Neural progenitor cell (in vitro differentiated cells): ENCODE measurements around the gene FSTL4. TPM values are rescaled to one million over a fixed set of nuclear protein-coding genes. Genes with fewer than 3 reads are reported as not detected.
A peak's percentile ranks its signal among the peaks of the same experiment; 100 is the strongest.

Experiments used
- DNase-seq: peaks from one replicate; pipeline ENCODE4 v3.0.0-alpha.2; 2016; ENCODE audit warnings: low spot score
- H2AFZ ChIP-seq: fragments of 200-600 bp; sonication (generic); replicated peaks from 2 replicates; pipeline ENCODE4 v1.6.1; 2016; ENCODE audit warnings: antibody characterized with exemption
- H3F3A ChIP-seq: fragments of 200-600 bp; sonication (generic); 2 replicates; pipeline ENCODE4 v1.6.1; 2016; ENCODE audit warnings: antibody characterized with exemption, low read depth
- H3K27ac ChIP-seq: fragments of 200-600 bp; sonication (generic); 2 replicates; pipeline ENCODE4 v1.5.1; 2016; ENCODE audit warnings: mild to moderate bottlenecking
- H3K27me3 ChIP-seq: fragments of 200-600 bp; sonication (generic); 2 replicates; pipeline ENCODE4 v1.6.1; 2016; ENCODE audit warnings: mild to moderate bottlenecking, moderate library complexity
- H3K36me3 ChIP-seq: fragments of 200-600 bp; sonication (generic); 2 replicates; pipeline ENCODE4 v1.5.1; 2016
- H3K4me1 ChIP-seq: fragments of 200-600 bp; sonication (generic); 2 replicates; pipeline ENCODE4 v1.6.1; 2016; ENCODE audit warnings: mixed run types
- H3K4me2 ChIP-seq: fragments of 200-600 bp; sonication (generic); 2 replicates; pipeline ENCODE4 v1.6.1; 2016
- H3K4me3 ChIP-seq: fragments of 200-600 bp; sonication (generic); 2 replicates; pipeline ENCODE4 v1.5.1; 2016
- H3K79me2 ChIP-seq: fragments of 200-600 bp; sonication (generic); 2 replicates; pipeline ENCODE4 v1.6.1; 2016; ENCODE audit warnings: low read depth
- H3K9ac ChIP-seq: fragments of 200-600 bp; sonication (generic); 2 replicates; pipeline ENCODE4 v1.6.1; 2016
- H3K9me3 ChIP-seq: fragments of 200-600 bp; sonication (generic); 2 replicates; pipeline ENCODE4 v1.5.1; 2016; ENCODE audit warnings: low read depth
- H4K20me1 ChIP-seq: fragments of 200-600 bp; sonication (generic); 2 replicates; pipeline ENCODE4 v1.6.1; 2016; ENCODE audit warnings: low read depth
- H3K27ac Mint-ChIP-seq: 3 replicates; pipeline ENCODE4 v1.8.0; 2021; ENCODE audit warnings: mixed read lengths
- H3K27me3 Mint-ChIP-seq: 2 replicates; pipeline ENCODE4 v1.8.0; 2022; ENCODE audit warnings: low read depth, mild to moderate bottlenecking, inconsistent platforms, moderate library complexity, mixed read lengths; ENCODE audit not compliant: insufficient read depth
- H3K36me3 Mint-ChIP-seq: 3 replicates; pipeline ENCODE4 v1.8.0; 2021; ENCODE audit warnings: mixed read lengths
- H3K4me1 Mint-ChIP-seq: 3 replicates; pipeline ENCODE4 v1.8.0; 2021; ENCODE audit warnings: mixed read lengths
- H3K4me3 Mint-ChIP-seq: 3 replicates; pipeline ENCODE4 v1.8.0; 2021; ENCODE audit warnings: mild to moderate bottlenecking, moderate library complexity, mixed read lengths
- H3K9me3 Mint-ChIP-seq: 3 replicates; pipeline ENCODE4 v1.8.0; 2020; ENCODE audit warnings: mixed read lengths
- EZH2 ChIP-seq: fragments of 200-600 bp; sonication (generic); IDR thresholded peaks from 2 replicates; pipeline ENCODE4 v1.6.1; 2017; ENCODE audit warnings: antibody characterized with exemption, mild to moderate bottlenecking, moderate library complexity
- EZH2phosphoT487 ChIP-seq: fragments of 200-600 bp; sonication (generic); IDR thresholded peaks from 2 replicates; pipeline ENCODE4 v1.6.1; 2017; ENCODE audit warnings: antibody characterized with exemption
- total RNA-seq: library from RNA; depleted of rRNA; stranded (reverse); fragments of >200 nt; gene quantifications from 2 replicates; pipeline ENCODE4 v1.2.3, GENCODE V29; 2015; ENCODE audit warnings: low replicate concordance
- TF ChIP-seq, protein P1 (sequence below): fragments of 200-600 bp; sonication (generic); IDR thresholded peaks from 2 replicates; pipeline ENCODE4 v1.5.1; 2017; ENCODE audit warnings: antibody characterized with exemption, mild to moderate bottlenecking

The FSTL4 gene
- total RNA-seq, 1 donor from 2014 or later, result 0.95 TPM

DNA sequence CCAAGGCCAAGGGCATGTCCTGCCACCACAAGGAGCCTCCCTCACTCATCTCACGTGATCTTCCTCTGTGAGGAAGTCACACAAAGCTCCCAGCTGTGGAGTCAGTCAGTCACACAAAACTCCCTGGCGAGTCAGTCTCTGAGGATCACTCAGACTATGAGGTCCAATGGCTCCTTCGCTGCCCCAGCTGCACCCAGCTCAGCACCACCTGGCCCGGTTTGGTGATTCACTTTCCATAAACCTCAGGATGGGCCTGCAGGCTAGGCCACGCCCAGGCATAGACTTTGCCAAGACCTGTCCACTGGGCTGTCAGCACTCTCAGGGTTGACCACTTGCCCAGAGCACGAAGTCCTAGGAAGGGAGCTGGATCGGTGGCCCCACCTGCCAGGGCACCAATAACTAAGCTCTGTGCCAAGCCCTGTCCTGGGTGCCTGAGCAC, 326.7 kb downstream of the FSTL4 start:
- no peaks in the 10 kb centered on the region for H3K36me3 Mint-ChIP-seq
- H3K79me2 ChIP-seq, result no peaks in the 10 kb centered on the region
- no peaks in the 10 kb centered on the region for H3K36me3 ChIP-seq
- no peak overlapping the region for H3K27ac ChIP-seq
- TF ChIP-seq, protein P1, sequence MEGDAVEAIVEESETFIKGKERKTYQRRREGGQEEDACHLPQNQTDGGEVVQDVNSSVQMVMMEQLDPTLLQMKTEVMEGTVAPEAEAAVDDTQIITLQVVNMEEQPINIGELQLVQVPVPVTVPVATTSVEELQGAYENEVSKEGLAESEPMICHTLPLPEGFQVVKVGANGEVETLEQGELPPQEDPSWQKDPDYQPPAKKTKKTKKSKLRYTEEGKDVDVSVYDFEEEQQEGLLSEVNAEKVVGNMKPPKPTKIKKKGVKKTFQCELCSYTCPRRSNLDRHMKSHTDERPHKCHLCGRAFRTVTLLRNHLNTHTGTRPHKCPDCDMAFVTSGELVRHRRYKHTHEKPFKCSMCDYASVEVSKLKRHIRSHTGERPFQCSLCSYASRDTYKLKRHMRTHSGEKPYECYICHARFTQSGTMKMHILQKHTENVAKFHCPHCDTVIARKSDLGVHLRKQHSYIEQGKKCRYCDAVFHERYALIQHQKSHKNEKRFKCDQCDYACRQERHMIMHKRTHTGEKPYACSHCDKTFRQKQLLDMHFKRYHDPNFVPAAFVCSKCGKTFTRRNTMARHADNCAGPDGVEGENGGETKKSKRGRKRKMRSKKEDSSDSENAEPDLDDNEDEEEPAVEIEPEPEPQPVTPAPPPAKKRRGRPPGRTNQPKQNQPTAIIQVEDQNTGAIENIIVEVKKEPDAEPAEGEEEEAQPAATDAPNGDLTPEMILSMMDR, result no peak
- TF ChIP-seq EZH2, result no peak
- no peak for TF ChIP-seq EZH2phosphoT487
- H3K9me3 ChIP-seq, result no peaks in the 10 kb centered on the region
- no peak overlapping the region for H2AFZ ChIP-seq
- H3K4me2 ChIP-seq, result no peak overlapping the region
- H3K4me1 ChIP-seq, result no peaks in the 10 kb centered on the region
- H3K4me3 ChIP-seq, result no peak overlapping the region
- H4K20me1 ChIP-seq, result no peaks in the 10 kb centered on the region
- H3K27me3 ChIP-seq, result no peaks in the 10 kb centered on the region
- H3K27me3 Mint-ChIP-seq, result peaks cover 4% of the 10 kb centered on the region
- H3K4me1 Mint-ChIP-seq, result peaks cover 8% of the 10 kb centered on the region
- H3F3A ChIP-seq, result no peaks in the 10 kb centered on the region
- no peaks in the 10 kb centered on the region for H3K9me3 Mint-ChIP-seq
- H3K4me3 Mint-ChIP-seq, result no peak overlapping the region
- peak overlapping the region; percentile 65 for H3K27ac Mint-ChIP-seq
- H3K9ac ChIP-seq, result no peak overlapping the region
- DNase-seq, result no peak

DNA sequence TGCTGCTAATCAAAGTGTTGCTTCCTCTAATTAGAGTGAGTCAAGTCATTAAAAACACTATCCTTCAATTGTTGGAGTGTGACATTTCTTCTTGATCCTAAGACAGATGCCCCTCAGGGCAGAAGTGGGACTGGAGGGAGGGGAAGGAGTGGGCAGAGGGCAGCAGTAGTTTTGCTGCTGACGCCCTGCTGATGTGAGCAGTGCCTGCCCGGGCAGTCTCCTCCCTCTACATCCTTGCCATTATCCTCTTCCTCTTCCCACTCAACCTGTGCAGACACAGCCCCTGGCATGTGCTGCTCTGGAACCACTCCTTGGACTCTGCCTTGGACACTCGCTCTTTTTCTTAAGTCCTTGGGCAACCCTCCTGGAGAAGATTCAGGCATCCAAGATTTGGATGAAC, 328.0 kb downstream of the FSTL4 start:
- Mint-ChIP-seq H3K27me3 (peaks cover 4% of the 10 kb centered on the region), H3K36me3 (no peaks in the 10 kb centered on the region), H3K4me3 (no peak overlapping the region), H3K27ac (no peak overlapping the region), H3K9me3 (peaks cover 2% of the 10 kb centered on the region), H3K4me1 (peaks cover 2% of the 10 kb centered on the region)
- H3K9ac ChIP-seq, result no peak overlapping the region
- no peaks in the 10 kb centered on the region for H3K9me3 ChIP-seq
- H3K36me3 ChIP-seq, result no peaks in the 10 kb centered on the region
- no peak for DNase-seq
- no peak overlapping the region for H2AFZ ChIP-seq
- H3F3A ChIP-seq, result no peaks in the 10 kb centered on the region
- H3K27ac ChIP-seq, result no peak overlapping the region
- no peaks in the 10 kb centered on the region for H3K4me1 ChIP-seq
- H4K20me1 ChIP-seq, result no peaks in the 10 kb centered on the region
- H3K79me2 ChIP-seq, result no peaks in the 10 kb centered on the region
- TF ChIP-seq, protein P1, result no peak
- TF ChIP-seq EZH2 (no peak), EZH2phosphoT487 (no peak)
- H3K4me3 ChIP-seq, result no peak overlapping the region
- H3K4me2 ChIP-seq, result no peak overlapping the region
- no peaks in the 10 kb centered on the region for H3K27me3 ChIP-seq

DNA sequence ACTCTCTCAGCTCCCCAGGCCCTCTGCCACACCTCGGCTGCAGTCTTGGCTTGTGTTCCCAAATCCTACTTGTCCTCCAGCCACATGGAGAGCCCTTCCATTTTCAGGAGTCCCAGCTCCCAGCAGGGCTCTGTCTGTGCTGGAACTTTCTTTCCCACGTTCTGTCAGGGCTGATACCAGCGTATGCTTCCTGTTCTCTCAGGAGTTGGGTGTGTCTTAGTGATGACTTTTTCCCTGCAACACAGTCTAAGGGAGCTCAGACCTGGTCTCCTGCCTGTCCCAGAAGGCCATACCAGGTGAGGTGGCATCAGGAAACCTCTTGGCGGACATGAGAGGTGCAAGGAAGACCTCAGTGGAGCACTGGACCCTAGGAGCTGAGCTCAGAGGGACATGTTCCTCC, 334.0 kb downstream of the FSTL4 start:
- Histone ChIP-seq H3K27ac (no peak overlapping the region), H3K79me2 (no peaks in the 10 kb centered on the region), H4K20me1 (no peaks in the 10 kb centered on the region), H3F3A (no peaks in the 10 kb centered on the region), H3K9ac (no peak overlapping the region), H2AFZ (no peak overlapping the region), H3K27me3 (no peaks in the 10 kb centered on the region), H3K36me3 (no peaks in the 10 kb centered on the region), H3K9me3 (no peaks in the 10 kb centered on the region), H3K4me1 (peaks cover 15% of the 10 kb centered on the region), H3K4me2 (no peak overlapping the region), H3K4me3 (no peak overlapping the region)
- Mint-ChIP-seq H3K36me3 (no peaks in the 10 kb centered on the region), H3K27me3 (peaks cover 5% of the 10 kb centered on the region), H3K4me1 (peaks cover 15% of the 10 kb centered on the region), H3K4me3 (no peak overlapping the region), H3K9me3 (peaks cover 10% of the 10 kb centered on the region), H3K27ac (no peak overlapping the region)
- no peak for DNase-seq
- TF ChIP-seq EZH2 (no peak), EZH2phosphoT487 (no peak)
- TF ChIP-seq, protein P1, result no peak
